ENCODE measurements around the gene OR2B6. TPM values are rescaled to one million over a fixed set of nuclear protein-coding genes. Genes with fewer than 3 reads are reported as not detected.

OR2B6 gene
- total and polyA plus RNA-seq, 2 of the 8 experiments (the other 6 are each of a cell fraction or from before 2014, with no cell fraction given): 0.26 TPM; not detected in 1

DNA sequence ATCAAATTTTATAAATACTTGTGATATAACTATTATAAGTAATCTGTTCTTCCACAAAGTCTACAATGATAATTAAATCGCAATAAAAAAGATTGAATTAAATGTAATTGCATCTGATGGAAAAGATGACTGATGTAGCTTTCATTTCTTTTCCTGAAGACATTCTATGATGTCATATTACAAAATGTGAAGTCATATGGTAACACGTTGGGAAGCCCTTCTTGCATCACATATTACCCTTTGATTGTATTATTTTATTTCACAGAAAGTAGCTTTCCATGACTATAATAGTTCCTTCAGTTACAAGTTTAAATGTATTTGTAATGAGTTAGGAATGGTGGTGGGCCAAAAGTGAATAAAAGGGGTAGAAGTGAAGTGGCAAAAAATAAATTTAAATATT is 25.8 kb upstream of the OR2B6 start (continued):
- TF ChIP-seq TEAD4 (IDR thresholded peaks at IDR 0.05; ENCODE audit: low read depth, low read length) (no peak), NANOG (IDR thresholded peaks at IDR 0.05; ENCODE audit: insufficient read depth, low read depth, low read length, poor library complexity, severe bottlenecking) (no peak), JUN (IDR thresholded peaks at IDR 0.05; ENCODE audit: low read depth, low read length) (no peak), HDAC2 (IDR thresholded peaks at IDR 0.05; ENCODE audit: borderline replicate concordance in 1 of 2, low read depth in 2 of 2, low read length in 2 of 2) (no peak)
